ENCODE measurements around the gene POP7. TPM values are rescaled to one million over a fixed set of nuclear protein-coding genes. Genes with fewer than 3 reads are reported as not detected.

The POP7 gene
- total and polyA plus RNA-seq, 2 of the 4 experiments (the other 2 are of a cell fraction) = 14.9 to 38.0 TPM

DNA sequence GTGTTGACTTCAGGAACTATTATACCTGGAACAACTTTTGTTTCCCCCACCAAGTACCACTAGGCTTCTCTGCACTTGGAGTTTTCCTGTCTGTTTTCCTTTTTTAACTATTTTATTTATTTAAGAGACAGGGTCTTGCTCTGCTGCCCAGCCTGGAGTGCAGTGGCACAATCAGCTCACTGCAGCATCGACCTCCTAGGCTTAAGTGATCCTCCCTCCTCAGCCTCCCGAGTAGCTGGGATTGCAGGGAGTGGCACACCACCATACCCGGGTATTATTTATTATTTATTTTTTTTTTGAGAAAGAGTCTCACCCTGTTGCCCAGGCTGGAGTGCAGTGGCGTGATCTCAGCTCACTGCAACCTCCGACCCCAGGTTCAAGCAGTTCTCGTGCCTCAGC lies 9.8 kb upstream of the POP7 start:
- dilution Hi-C loops (cut with HindIII; ENCODE audit: low sequenced_read_pairs, unreplicated experiment) = no loop called here
- intact Hi-C loops (cut with micrococcal nuclease) = no loop called here
- Histone ChIP-seq H3K9me3 (ENCODE audit: control insufficient read depth, insufficient read depth, low read length) (no peaks in the 10 kb centered on the region), H4K8ac (ENCODE audit: low read depth in 2 of 2, low read length in 2 of 2) (no peak overlapping the region), H2BK5ac (ENCODE audit: low read depth, low read length, poor library complexity, severe bottlenecking) (no peak overlapping the region), H3K4me1 (ENCODE audit: control insufficient read depth, insufficient read depth, low read length) (peaks cover 14% of the 10 kb centered on the region), H3K9me1 (ENCODE audit: insufficient read depth, low read length) (no peaks in the 10 kb centered on the region), H2AK5ac (ENCODE audit: low read depth, low read length) (no peak overlapping the region), H3K4me3 (ENCODE audit: insufficient read depth, low read depth, low read length) (no peak overlapping the region), H2BK15ac (ENCODE audit: low read depth, low read length) (no peak overlapping the region), H4K91ac (ENCODE audit: insufficient read depth, low read depth, low read length) (no peak overlapping the region), H3K9ac (ENCODE audit: low read depth, low read length) (no peak overlapping the region), H3K23ac (ENCODE audit: low read depth, low read length) (no peak overlapping the region), H3K14ac (replicated peaks; ENCODE audit: low read depth, low read length) (no peak overlapping the region), H3K4me2 (ENCODE audit: low read depth, low read length) (no peak overlapping the region), H3K18ac (ENCODE audit: low read depth, low read length) (no peak overlapping the region), H2AK9ac (replicated peaks; ENCODE audit: low read depth, low read length, poor library complexity) (no peak overlapping the region), H4K20me1 (ENCODE audit: insufficient read depth, low read length) (peaks cover 23% of the 10 kb centered on the region), H3K27me3 (ENCODE audit: control insufficient read depth, insufficient read depth, low read length) (peaks cover 5% of the 10 kb centered on the region; the same call in 1 of the 2 replicates), H2BK120ac (ENCODE audit: low read depth, low read length) (no peak overlapping the region), H3K79me1 (ENCODE audit: low read depth in 1 of 2, low read length in 2 of 2) (peaks cover 17 to 24% of the 10 kb centered on the region in 2 experiments), H2BK20ac (ENCODE audit: low read depth, low read length) (no peak overlapping the region), H3K36me3 (ENCODE audit: control insufficient read depth, insufficient read depth, low read length) (no peaks in the 10 kb centered on the region; the same call in 1 of the 2 replicates), H4K5ac (ENCODE audit: low read depth, low read length) (no peak overlapping the region), H3K56ac (ENCODE audit: extremely low read depth, insufficient read depth, low read length) (no peak overlapping the region), H3K4ac (ENCODE audit: low read depth, low read length) (no peak overlapping the region), H3K27ac (ENCODE audit: insufficient read depth, low read length) (no peak overlapping the region), H2AFZ (replicated peaks; ENCODE audit: low read length, poor library complexity) (no peak overlapping the region)
- ChIA-PET POLR2A (ENCODE audit: unreplicated experiment) (no interaction called here), CTCF (interaction anchor here (0.7 to 1.5 kb wide), 3 partner anchors 10 to 156 kb away, joined by 3 to 4 read pairs (median 4); partner anchors contain the start of genes POP7 and SLC12A9)
- BruUV-seq (replicated peaks) = no TSS peak
- 70% methylated on average over 2 of the region's 6 CpGs; no CpG with 5 or more reads in 1 of the 2 experiments for WGBS, 2 experiments (ENCODE audit: extremely low coverage in 2 of 2, insufficient read length in 1 of 2)
- in situ Hi-C loops (cut with MboI; ENCODE audit: low sequenced_read_pairs) = loop anchor here (10.0 kb wide), 1 partner anchor 231 kb away; the partner anchor contains the start of gene SPACDR
- DNase-seq (no peak), ATAC-seq (ENCODE audit: low read depth) (no peak)
- TF ChIP-seq POLR2A (IDR thresholded peaks at IDR 0.05; ENCODE audit: low read depth, low read length) (no peak), BHLHE40 (IDR thresholded peaks at IDR 0.05; ENCODE audit: low read depth, low read length) (no peak), CEBPB (IDR thresholded peaks at IDR 0.05; ENCODE audit: low read depth, low read length) (no peak), MAFK (IDR thresholded peaks at IDR 0.05; ENCODE audit: low read depth, low read length) (no peak), FOS (IDR thresholded peaks at IDR 0.05; ENCODE audit: low read depth, low read length) (no peak), MXI1 (IDR thresholded peaks at IDR 0.05; ENCODE audit: borderline replicate concordance, low read depth, low read length) (no peak), MAZ (IDR thresholded peaks at IDR 0.05; ENCODE audit: borderline replicate concordance, low read depth, low read length) (no peak), CHD1 (IDR thresholded peaks at IDR 0.05; ENCODE audit: low read depth, low read length) (no peak)
- TF ChIP-seq, protein P1, sequence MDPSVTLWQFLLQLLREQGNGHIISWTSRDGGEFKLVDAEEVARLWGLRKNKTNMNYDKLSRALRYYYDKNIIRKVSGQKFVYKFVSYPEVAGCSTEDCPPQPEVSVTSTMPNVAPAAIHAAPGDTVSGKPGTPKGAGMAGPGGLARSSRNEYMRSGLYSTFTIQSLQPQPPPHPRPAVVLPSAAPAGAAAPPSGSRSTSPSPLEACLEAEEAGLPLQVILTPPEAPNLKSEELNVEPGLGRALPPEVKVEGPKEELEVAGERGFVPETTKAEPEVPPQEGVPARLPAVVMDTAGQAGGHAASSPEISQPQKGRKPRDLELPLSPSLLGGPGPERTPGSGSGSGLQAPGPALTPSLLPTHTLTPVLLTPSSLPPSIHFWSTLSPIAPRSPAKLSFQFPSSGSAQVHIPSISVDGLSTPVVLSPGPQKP (IDR thresholded peaks at IDR 0.05; ENCODE audit: borderline replicate concordance, low read depth, low read length) = no peak
- TF ChIP-seq, protein P2, sequence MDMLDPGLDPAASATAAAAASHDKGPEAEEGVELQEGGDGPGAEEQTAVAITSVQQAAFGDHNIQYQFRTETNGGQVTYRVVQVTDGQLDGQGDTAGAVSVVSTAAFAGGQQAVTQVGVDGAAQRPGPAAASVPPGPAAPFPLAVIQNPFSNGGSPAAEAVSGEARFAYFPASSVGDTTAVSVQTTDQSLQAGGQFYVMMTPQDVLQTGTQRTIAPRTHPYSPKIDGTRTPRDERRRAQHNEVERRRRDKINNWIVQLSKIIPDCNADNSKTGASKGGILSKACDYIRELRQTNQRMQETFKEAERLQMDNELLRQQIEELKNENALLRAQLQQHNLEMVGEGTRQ (IDR thresholded peaks at IDR 0.05; ENCODE audit: low read depth, low read length) = no peak

Data from IMR-90 (cell line).